Chondrocyte (in vitro differentiated cells): ENCODE results near the gene SGCE. TPM values are rescaled to one million over a fixed set of nuclear protein-coding genes. Genes with fewer than 3 reads are reported as not detected.

Experiments
- DNase-seq: peaks from one replicate; pipeline ENCODE4 v3.0.0; 2021; ENCODE audit warnings: mixed read lengths, low spot score
- H3K27ac Mint-ChIP-seq: one replicate; pipeline ENCODE4 v1.8.0; 2021; ENCODE audit warnings: mild to moderate bottlenecking, moderate library complexity, mixed read lengths; ENCODE audit not compliant: unreplicated experiment
- H3K27me3 Mint-ChIP-seq: 2 replicates; pipeline ENCODE4 v1.8.0; 2021; ENCODE audit warnings: low read depth, mixed read lengths
- H3K36me3 Mint-ChIP-seq: 2 replicates; pipeline ENCODE4 v1.8.0; 2021; ENCODE audit warnings: low read depth, mixed read lengths
- H3K4me1 Mint-ChIP-seq: 2 replicates; pipeline ENCODE4 v1.8.0; 2021; ENCODE audit warnings: low read depth, mild to moderate bottlenecking, mixed read lengths
- H3K4me3 Mint-ChIP-seq: one replicate; pipeline ENCODE4 v1.8.0; 2021; ENCODE audit warnings: mild to moderate bottlenecking, moderate library complexity, mixed read lengths; ENCODE audit not compliant: unreplicated experiment
- H3K9me3 Mint-ChIP-seq: 2 replicates; pipeline ENCODE4 v1.8.0; 2021; ENCODE audit warnings: low read depth, mixed read lengths
- CTCF ChIP-seq: fragments of 200-600 bp; sonication (generic); IDR thresholded peaks from 2 replicates; pipeline ENCODE4 v1.5.0; 2021; ENCODE audit warnings: antibody characterized with exemption, mild to moderate bottlenecking, moderate library complexity
- total RNA-seq: library from RNA; stranded (reverse); gene quantifications from 3 replicates; pipeline ENCODE4 v1.2.1, GENCODE V29; 2021

The SGCE gene
- total RNA-seq, 1 donor from 2014 or later, result 72.3 TPM

- no peak overlapping the region for H3K4me3 Mint-ChIP-seq
- H3K36me3 Mint-ChIP-seq, result peaks cover 9% of the 10 kb centered on the region
- no peak for TF ChIP-seq CTCF
- H3K9me3 Mint-ChIP-seq, result no peaks in the 10 kb centered on the region
- no peak for DNase-seq
- H3K4me1 Mint-ChIP-seq, result peaks cover 12% of the 10 kb centered on the region
- H3K27ac Mint-ChIP-seq, result no peak overlapping the region
- no peaks in the 10 kb centered on the region for H3K27me3 Mint-ChIP-seq
These were observed 67.9 kb downstream of the SGCE start for GRCh38 chr7:94588075-94588474.

GRCh38 chr7:94584113-94584512 is 71.8 kb downstream of the SGCE start:
- Mint-ChIP-seq H3K27ac (no peak overlapping the region), H3K36me3 (peaks cover 9% of the 10 kb centered on the region), H3K9me3 (peaks cover 13% of the 10 kb centered on the region), H3K4me3 (no peak overlapping the region), H3K27me3 (no peaks in the 10 kb centered on the region), H3K4me1 (peaks cover 27% of the 10 kb centered on the region)
- DNase-seq, result no peak
- no peak for TF ChIP-seq CTCF

- no peak overlapping the region for H3K4me3 Mint-ChIP-seq
- H3K9me3 Mint-ChIP-seq, result peaks cover 31% of the 10 kb centered on the region
- H3K27ac Mint-ChIP-seq, result no peak overlapping the region
- TF ChIP-seq CTCF, result no peak
- H3K27me3 Mint-ChIP-seq, result no peaks in the 10 kb centered on the region
- DNase-seq, result no peak
- H3K36me3 Mint-ChIP-seq, result peaks cover 21% of the 10 kb centered on the region
- peaks cover 27% of the 10 kb centered on the region for H3K4me1 Mint-ChIP-seq
These were observed 75.3 kb downstream of the SGCE start for GRCh38 chr7:94580601-94581000.

- peaks cover 40% of the 10 kb centered on the region for H3K9me3 Mint-ChIP-seq
- H3K36me3 Mint-ChIP-seq, result peaks cover 29% of the 10 kb centered on the region
- no peak for DNase-seq
- H3K4me3 Mint-ChIP-seq, result no peak overlapping the region
- H3K27me3 Mint-ChIP-seq, result no peaks in the 10 kb centered on the region
- peaks cover 23% of the 10 kb centered on the region for H3K4me1 Mint-ChIP-seq
- H3K27ac Mint-ChIP-seq, result no peak overlapping the region
- TF ChIP-seq CTCF, result no peak
These were observed 76.5 kb downstream of the SGCE start for GRCh38 chr7:94579470-94579869.

- no peak for DNase-seq
- peaks cover 49% of the 10 kb centered on the region for H3K9me3 Mint-ChIP-seq
- no peaks in the 10 kb centered on the region for H3K27me3 Mint-ChIP-seq
- no peak for TF ChIP-seq CTCF
- peaks cover 33% of the 10 kb centered on the region for H3K36me3 Mint-ChIP-seq
- no peak overlapping the region for H3K4me3 Mint-ChIP-seq
- H3K27ac Mint-ChIP-seq, result no peak overlapping the region
- H3K4me1 Mint-ChIP-seq, result peaks cover 15% of the 10 kb centered on the region
These were observed 77.3 kb downstream of the SGCE start for GRCh38 chr7:94578614-94579013.
